Activated CD4-positive, alpha-beta T cell treated with anti-CD3 and anti-CD28 coated beads, Interleukin-2, amount 50 U/mL, for 4 hours (primary cell): ENCODE results near the gene TIGD2.
"Not testable (repeated sequence)": the region's sequence is repeated elsewhere in the genome, so short reads cannot be mapped to it uniquely, and the experiment has no call there.

Experiments
- DNase-seq, 2 experiments: peaks; one replicate each; pipeline ENCODE4 v3.0.0-alpha.2; 2020

The TIGD2 gene

DNA sequence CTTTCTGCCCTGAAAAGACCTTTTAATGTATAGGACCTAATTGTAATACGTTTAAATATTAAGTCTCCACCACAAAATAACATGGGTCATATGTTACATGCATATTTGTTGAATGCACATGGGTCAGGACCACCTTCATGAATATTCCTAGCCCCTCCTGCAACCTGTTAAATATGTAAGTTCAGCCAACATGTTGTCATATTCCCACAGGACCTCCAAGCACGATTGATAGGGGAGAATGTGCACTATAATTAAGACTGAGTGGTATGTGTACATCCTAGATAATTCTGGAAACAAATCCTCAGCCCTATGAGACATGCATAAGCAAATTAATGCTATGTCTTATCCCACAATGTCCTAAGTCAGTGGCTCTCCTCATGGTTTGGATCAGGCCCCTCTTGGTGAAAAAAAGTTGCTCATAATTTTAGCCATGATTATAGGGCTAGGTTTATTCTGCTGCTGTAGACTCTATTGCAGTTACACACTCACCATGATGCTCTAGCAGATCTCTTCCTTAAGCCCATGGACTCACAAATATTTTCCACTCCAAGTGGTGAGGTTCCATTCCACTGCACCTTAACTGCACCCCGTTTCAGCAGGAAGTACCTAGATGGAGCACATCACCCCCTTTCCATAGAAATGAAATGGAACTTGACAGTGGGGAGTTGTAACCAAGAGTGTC is 10.2 kb downstream of the TIGD2 start:
- DNase-seq, result no peak

DNA sequence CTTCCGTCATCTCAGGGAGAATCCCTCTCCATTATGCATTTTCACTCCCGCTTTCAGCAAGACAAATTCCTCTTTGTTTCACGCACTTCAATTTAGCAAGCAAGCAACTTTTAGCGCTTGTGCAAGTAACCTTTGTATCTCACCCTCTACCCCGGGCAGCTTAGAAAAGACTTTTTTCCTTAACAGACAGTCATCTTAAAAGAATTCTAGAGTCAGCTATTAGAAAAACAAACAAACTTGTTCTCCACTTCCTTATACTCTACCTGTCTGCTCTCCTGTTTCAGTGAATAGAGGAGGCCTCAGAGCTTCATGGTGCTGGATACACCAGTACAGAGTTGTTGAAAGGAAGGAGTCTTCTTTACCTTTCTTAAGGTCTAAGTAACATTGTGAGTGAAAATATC is 12.1 kb downstream of the TIGD2 start:
- DNase-seq, result no peak

DNA sequence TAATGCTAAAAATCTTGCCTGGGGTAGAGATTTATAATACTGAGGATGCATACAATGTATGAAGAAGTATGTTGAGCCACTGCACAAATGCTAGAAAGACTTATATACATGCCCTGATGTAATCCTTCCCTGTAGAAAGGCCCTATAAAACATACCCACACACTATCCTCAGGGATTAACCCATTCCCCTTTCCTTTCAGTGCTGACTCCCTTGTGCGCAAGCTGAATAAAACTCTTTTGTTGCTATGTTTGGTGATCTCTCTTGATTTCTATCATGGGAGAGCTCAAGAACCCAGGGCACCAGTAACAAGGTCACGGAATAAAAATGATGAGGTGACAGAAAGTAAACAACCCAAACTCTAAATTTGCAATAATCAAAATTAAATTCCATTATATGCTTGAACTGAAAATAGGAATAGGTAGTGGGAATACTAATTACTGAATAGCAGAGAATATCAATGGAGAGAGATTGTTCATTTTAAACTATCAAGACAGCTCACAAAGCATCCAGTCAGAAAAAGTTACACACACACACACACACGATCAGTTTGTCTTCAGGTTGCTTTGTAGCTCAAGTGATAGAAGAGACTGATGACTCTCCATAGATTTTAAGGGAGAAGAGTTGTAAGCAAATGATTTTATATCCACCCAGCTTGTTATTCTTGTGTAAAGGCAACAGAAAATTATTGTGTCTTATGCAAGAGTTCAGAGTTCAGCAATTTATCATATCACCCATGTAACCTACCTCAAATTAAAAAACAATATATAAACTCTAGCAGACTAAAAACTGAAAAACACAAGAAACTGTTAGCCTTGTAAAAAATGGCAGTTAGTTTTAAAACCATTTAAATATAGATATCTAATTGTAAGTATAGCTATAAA is 14.8 kb downstream of the TIGD2 start:
- DNase-seq, result no peak

DNA sequence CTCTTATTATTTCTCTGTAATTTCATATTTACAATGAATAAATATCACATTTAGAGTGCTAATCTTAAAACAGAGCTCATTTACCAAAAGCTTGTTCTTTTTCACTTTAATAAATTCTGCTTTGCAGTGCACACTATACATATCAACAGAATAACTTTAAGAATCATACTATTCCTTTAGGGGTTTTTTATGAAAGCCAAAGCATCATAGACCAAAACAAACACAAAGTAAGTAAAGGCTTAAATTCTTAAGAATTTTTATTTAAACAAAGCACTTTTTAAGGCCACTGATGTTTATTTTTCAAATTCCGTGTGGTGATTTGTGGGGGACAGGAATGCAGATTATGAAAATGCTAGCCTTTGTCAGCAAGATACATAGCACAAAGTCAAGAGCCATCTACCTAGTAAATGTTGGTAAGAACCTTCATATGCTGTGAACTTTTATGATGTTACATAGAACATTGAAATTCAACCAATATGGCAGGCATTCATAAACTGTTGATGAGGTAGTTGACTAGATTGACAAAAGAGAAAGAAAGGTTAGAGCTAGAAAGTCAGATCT is 17.8 kb downstream of the TIGD2 start:
- DNase-seq, result no peak

DNA sequence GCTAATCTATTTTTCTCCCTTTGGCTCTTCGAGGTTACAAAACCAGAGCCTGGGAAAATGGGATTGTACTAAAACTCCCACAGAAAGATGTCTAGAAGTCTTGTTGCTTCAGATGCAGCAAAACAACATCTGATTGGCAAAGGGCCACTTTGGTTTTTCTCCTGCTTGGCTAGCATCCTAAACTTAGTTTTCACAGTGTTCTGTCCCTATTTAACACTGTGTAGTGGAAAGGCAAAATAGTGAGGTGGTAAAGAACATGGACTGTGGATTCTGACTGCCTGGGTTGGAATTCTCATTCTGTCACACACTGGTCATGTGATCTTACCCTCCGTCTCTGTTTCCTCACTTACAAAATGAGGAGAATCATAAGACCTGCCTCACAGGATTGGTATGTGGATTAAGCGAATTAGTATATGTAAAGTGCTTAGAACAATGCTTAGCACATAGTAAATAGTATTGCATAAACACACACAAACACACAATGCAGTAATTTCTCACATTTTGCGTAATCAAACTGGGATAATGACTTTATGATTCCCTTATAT is 23.5 kb downstream of the TIGD2 start:
- no peak for DNase-seq

DNA sequence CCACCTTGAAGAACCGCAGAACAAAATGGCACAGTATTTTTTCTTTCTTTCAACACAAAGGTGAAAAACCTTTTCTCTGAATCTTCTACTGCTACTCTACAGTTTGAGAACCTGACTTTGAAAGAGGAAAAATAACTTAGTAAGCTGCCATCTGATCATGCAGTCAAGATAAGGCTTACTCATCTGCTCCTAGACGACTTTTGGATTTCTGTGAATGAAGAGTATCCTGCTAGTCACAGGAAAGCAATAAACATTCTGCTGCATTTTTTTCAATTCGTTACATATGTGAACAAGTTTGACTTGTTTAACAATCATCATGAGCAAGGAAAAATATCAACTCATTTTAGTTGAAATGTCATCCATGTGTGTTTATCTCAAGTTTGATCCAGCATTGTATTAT is 25.2 kb downstream of the TIGD2 start:
- DNase-seq, result no peak

DNA sequence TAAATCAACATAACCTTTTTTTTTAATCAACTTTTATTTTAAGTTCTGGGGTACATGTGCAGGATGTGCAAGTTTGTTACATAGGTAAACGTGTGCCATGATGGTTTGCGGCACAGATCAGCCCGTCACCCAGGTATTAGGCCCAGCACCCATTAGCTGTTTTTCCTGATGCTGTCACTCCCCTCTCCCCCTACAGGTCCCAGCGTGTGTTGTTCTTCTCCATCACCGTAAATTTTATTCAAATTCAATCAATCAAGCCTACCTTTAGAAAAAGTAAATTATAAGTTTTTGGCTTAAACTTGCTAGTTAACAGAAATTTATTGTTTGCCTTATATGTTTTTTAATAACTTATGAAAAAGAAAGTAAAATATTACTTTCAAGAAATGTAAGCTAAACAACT is 25.9 kb downstream of the TIGD2 start:
- DNase-seq, result no peak

DNA sequence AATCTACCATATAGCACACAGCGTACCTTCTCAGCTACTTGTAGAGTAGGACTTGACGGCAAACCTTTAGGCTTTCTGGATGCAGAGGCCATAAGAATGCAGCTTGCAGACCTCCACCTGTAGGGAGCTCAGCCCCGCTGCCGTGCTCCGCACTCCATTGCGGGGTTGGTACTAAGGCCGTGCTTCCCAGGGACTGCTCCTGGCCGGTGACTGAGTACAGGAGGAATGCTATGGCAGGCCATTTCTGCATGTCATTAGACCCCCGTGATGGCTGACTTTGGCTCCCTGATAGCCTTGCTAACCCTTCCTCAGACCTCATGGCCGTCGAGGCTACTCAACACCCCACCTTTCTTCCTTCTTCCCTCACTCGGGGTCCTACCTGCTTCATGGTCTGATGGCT is 26.4 kb downstream of the TIGD2 start:
- DNase-seq, result no peak

DNA sequence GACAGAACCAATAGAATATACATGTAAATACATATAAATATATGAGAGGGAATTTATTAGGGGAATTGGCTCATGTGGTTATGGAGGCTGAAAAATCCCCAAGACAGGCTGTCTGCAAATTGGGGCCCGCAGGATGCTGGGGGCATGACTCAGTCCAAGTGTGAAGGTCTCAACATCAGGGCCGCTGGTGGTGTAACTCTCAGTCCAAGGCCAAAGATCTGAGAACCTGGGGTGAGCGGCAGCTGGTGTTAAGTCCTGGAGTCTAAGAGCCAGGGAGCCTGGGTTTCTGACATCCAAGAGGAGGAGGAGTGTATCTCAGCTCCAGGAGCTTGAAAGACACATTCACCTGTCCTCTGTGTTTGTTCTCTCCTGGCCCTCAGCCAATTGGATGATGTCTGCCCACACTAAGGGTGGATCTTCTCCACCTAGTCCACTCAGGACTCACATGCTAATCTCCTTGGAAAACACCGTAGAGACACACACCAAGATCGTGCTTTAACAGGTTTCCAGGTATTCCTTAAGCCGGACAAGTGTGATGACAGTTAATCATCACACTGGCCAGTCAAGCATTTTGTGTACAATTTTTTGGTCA is 28.9 kb downstream of the TIGD2 start:
- no peak for DNase-seq

DNA sequence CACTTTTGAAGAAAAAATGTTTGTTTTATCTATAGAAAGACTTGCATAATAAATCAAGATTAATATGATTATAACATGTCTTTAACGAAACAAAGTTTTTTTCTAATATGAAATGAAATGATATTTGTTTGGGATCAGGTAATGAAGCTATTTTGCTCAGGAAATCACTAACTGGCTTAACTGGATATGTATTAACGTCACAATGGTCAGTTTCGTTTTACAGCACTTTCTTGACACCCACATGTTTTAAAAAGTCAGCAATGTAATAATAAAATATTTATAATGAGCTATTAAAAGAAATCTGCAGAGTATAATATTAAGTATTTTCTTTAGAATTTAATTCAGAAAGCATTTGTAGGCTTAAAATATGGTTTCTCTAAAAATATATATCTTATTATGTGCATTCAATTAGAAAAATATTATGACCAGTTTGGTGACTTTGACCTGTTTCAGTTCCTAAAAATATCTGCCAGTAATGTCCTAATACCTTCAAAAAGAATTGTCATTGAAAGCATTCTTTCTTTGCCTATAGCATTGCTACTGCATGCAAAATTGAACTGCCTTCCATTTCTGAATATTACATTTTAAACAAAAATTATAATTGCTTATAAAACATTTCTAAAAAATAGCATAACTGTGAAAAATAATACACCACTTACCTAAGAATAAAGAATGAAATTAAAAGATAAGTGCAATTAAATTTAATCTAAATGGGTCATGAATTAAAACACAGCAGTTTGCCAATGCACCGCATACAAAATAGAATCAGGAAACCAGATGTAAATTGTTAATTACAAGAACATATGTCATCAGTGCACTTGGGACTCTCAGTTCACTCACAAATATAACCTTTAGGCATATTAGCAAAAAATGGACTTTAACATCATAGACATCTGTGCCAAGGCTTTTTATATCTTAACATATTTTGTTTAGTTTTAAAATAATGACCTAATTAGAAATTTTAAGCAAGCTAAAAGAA is 31.6 kb downstream of the TIGD2 start:
- no peak for DNase-seq

DNA sequence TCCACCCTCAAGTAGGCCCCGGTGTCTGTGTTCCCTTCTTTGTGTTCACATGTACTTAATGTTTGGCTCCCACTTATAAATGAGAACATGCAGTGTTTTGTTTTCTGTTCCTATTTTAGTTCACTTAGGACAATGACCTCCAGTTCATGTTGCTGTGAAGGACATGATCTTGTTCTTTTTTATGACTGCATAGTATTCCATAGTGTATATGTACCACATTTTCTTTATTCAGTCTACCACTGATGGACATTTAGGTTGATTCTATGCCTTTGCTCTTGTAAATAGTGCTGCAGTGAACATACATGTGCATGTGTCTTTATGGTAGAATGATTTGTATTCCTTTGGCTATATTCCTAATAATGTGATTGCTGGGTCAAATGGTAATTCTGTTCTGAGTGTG is 33.3 kb downstream of the TIGD2 start:
- DNase-seq, result not testable (repeated sequence)

DNA sequence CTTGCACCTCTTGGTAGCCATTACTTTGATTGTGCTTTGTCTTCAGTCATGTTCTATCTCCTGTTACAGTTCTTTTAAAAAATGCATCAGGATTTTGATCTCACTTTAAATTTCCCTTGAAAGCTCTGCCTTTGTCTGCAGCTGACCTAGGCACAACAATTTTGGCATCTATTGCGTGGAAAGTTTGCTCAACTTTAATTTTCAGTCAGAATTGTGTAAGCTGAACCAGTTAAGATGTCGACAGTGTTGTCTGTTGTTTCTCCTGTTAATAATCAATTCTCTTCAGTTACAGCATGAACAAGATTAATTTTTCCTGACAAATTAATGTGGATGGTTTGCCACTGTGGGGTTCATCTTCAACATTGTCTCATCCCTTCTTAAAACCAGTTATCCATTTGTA is 34.9 kb downstream of the TIGD2 start:
- DNase-seq, result no peak

DNA sequence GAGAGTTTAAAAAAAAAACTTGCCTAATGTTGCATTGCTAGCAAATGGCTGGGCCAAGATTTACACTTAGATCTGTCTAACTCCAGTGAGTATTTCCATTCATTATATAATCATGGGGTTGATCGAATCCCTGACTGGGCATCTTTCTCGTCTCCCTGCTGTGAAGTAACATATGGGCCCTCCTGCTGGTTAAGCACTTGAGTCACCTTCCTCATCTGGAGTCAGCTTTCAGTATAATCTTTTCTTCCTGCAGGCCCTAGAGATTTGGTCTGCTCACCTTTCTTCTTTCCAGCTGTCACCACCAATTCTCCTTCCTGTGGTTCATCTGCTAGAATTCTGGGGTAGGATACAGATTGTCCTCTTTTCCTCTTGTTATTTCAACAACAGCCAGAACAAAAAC is 41.6 kb downstream of the TIGD2 start:
- no peak for DNase-seq

DNA sequence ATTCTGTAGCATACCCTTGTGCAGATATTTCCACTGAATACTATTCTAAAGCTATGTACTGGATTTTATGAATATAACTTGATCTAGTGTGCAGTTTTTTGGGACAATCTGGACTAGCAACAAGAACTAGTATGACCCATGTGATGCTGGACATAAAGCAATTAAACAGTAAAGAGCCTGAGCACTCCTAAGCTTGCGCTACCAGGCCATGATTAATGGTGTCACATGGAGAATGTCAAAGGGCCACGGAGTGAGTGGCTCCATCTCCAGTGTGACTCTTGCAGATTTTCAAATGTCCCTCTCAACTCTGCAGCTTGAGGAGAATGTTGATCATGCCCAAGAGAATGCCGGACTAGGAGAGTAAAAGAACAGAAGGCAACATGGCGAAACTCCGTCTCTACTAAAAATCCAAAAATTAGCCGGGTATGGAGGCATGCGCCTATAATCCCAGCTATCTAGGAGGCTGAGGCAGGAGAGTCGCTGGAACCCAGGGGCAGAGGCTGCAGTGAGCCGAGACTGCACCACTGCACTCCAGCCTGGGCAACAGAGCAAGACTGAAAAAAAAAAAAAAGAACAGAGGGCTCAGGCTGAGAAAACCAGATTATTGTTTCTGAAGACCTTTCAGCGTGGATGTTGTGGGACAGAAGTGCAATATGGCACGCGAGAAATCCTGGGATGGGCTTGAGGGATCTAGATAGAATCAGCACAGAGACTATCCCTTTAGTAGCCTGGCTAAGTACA is 45.0 kb downstream of the TIGD2 start:
- DNase-seq, result no peak

DNA sequence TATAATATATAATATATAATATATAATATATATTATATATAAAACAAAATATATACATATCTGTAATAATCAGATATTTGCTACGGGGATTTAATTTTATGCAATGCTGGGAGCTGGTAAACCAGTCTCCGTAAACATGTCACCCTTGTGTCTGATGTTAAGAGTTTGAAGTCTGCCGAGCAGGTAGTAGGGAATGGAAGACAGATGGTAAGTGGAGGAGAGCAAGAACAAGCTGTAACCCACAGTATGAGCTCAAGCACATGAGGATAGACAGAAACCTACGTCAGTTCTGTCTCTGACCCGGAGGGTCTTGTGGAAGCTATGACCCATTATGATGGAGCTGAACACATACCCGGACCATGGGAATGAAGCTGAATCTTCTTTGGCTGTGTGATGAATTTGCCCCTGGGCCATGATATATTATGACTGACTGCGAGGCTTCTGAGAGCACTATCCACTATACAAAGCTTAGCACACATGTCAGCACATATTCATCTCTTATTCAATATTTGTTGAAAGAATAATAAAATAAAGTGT is 46.2 kb downstream of the TIGD2 start:
- no peak for DNase-seq

DNA sequence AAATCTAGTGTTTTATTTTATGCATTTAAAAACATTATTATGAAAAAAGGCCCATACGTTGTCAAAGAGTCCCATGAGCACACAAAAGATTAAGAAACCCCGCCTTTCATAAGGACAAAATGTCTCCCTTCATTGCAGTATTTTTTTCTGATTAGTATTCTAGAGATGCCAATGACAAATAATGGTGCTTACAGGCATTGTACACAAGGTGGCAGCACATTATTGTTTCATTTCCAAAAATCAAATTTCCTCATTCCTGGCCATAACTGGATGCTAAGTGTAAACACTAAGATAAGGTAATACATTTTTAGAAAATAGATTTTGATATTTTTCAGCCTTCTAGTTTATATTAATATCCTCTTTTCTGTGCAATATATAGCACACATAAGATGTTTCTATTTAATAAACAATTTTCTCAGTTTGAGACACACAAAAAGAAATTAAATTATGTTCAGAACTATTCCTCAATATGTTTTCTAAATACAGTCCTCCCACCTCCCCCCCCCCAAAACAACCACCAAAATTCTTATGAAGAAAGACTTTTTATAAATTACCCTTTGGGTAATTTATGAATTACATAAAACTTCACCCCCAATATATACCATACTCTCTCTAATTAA is 47.7 kb downstream of the TIGD2 start:
- no peak for DNase-seq

DNA sequence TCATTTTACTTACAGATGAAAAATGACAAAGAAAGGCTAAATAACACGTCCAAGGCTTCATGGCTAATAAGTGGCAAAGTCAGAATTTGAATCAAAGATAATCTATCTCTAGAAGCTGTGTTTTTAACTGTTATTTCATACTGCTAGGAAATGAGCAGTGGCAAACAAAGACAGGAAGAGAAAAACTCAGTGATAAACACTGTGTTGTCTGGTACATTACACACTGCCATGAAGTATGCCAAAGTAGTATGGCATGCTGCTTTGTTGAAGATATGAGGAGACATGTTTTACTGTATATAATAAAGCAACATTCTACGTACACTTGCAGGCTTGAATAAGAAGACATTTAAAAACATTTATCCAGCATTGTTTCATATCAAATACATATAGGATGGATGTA is 49.5 kb downstream of the TIGD2 start:
- DNase-seq, result no peak

DNA sequence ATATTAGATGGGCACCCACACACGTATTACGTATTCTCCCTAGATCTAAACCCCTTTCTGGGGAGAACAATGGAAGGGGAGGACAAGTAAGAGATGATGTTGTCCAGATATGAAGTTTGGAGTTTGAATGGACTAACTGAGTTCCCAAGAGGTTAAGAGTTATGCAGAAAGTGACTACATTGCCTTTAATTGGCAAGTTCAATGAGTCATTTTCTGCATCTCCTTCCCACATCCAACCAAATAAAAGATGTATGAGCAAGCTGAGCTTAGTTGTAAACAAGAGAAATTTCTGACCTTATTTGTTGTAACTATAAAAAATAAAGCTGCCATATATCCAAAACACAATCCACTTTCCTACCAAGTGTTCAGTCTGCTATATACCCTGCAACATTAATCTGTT is 50.5 kb downstream of the TIGD2 start:
- no peak for DNase-seq

DNA sequence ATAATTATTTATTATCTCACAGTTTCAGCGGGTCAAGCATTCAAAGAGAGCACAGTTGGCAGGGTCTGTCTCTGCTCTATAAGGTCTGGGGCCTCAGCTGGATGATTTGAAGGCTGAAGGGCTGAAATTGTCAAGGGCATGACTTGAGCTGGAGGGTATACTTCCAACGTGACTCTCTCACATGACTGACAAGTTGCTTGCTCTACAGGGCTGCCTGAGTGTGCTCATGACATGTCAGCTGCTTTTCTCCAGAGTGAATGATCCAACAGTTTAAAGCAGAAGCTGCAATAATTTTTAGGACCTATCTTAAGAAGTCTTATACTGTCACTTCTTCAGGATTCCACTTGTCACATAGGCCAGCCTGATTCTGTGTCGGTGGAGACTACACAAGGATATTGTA is 51.2 kb downstream of the TIGD2 start:
- DNase-seq, result no peak

DNA sequence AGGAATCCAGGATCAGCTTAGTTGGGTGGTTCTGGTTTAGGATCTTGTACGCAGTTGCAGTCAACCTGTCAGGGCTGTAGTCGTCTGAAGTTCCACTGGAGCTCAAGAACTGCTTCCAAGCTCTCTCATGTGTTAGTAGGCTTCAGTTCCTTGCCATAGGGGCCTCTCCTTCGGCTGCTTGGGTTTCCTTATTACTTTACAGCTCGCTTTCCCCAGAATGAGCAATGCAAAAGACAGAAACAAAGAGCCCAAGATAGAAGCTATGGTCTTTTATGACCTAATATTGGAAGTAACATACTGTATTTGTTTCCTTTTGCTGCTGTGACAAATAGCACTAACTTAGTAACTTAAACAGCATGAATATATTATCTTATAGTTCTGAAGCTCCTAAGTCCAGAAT is 51.7 kb downstream of the TIGD2 start:
- no peak for DNase-seq

DNA sequence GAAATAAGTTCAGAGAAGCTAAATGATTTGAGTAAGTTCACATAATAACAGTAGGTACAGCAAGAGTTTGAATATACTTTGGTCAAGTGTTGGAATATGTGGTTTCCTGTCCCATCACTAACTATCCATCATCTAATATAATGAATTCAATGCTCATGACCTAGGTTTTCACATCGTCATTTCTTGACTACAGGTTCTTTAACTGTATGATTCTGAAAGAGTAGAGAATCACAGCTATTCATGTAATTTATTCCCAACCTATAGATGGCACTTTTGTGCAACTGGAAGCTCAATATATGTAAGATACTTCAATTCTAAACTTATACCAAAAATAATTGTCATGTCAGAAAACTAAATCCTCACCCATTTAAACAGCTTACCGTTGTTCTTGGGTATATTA is 53.1 kb downstream of the TIGD2 start:
- no peak for DNase-seq
